GM12891 (cell line): Measurements from ENCODE around the gene SLC6A5.

ENCODE experiments used
- POLR2A ChIP-seq: IDR thresholded peaks from 2 replicates; pipeline ENCODE4 v1.6.1; 2011; ENCODE audit warnings: low read depth, low read length, control low read depth
- POLR2AphosphoS5 ChIP-seq: IDR thresholded peaks from 2 replicates; pipeline ENCODE4 v1.6.1; 2011; ENCODE audit warnings: low read depth, low read length, control low read depth
- SPI1 ChIP-seq: IDR thresholded peaks from 2 replicates; pipeline ENCODE4 v1.6.1; 2011; ENCODE audit warnings: low read depth, low read length, control low read depth
- TAF1 ChIP-seq: IDR thresholded peaks from 2 replicates; pipeline ENCODE4 v1.6.1; 2011; ENCODE audit warnings: low read depth, low read length, control low read depth

DNA sequence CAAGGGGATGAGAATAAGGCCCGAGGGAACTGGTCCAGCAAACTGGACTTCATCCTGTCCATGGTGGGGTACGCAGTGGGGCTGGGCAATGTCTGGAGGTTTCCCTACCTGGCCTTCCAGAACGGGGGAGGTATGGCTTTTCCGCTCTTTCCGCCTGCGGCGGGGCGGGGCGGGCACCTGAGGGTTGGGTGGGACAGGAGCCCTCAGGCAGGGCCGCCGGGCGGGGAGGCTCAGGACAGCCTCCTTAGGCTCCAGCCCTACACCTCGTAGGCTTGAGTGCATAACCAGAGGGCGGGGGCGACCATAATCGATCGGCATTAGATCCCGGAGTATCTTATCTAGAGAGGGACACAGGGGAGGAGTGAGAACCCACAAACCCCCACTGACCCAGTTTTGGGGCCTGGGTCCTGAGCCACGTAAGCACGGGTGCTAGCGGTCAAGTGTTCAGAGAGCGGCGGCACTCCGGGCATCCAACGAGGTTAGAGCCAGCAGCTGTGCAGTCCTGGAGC is 4.9 kb downstream of the SLC6A5 start:
- no peak for TF ChIP-seq POLR2A
- TF ChIP-seq POLR2AphosphoS5: no peak
- TF ChIP-seq SPI1: no peak
- no peak for TF ChIP-seq TAF1
